HG02840 (cell line): ENCODE data around the gene SYT2.
"Not testable (repeated sequence)": the region's sequence is repeated elsewhere in the genome, so short reads cannot be mapped to it uniquely, and the experiment has no call there.

Source experiments
- ATAC-seq: cut with Tn5 transposase; IDR thresholded peaks from one replicate; pipeline ENCODE4 v1.9.1; 2021; ENCODE audit warnings: mild to moderate bottlenecking, moderate library complexity, moderate number of reproducible peaks; ENCODE audit not compliant: unreplicated experiment, low FRiP score

The SYT2 gene

GRCh38 chr1:202600432-202601041, 109.7 kb downstream of the SYT2 start:
- ATAC-seq: no peak

GRCh38 chr1:202599669-202600431, 110.4 kb downstream of the SYT2 start:
- ATAC-seq: no peak

GRCh38 chr1:202597090-202597761, 113.0 kb downstream of the SYT2 start:
- no peak for ATAC-seq

GRCh38 chr1:202596638-202597037, 113.6 kb downstream of the SYT2 start:
- no peak for ATAC-seq

GRCh38 chr1:202593845-202594244, 116.4 kb downstream of the SYT2 start:
- no peak for ATAC-seq

- no peak for ATAC-seq
These were observed 118.1 kb downstream of the SYT2 start for GRCh38 chr1:202592146-202592545.

GRCh38 chr1:202591515-202591914, 118.7 kb downstream of the SYT2 start:
- no peak for ATAC-seq

- ATAC-seq: no peak
These were observed 119.3 kb downstream of the SYT2 start for GRCh38 chr1:202590975-202591411.

- no peak for ATAC-seq
These were observed 120.1 kb downstream of the SYT2 start for GRCh38 chr1:202590126-202590525.

GRCh38 chr1:202589190-202589930, 120.9 kb downstream of the SYT2 start:
- ATAC-seq: no peak

- no peak for ATAC-seq
These were observed 121.6 kb downstream of the SYT2 start for GRCh38 chr1:202588503-202589189.

GRCh38 chr1:202587859-202588485, 122.3 kb downstream of the SYT2 start:
- no peak for ATAC-seq

GRCh38 chr1:202586871-202587270, 123.4 kb downstream of the SYT2 start:
- ATAC-seq: no peak

GRCh38 chr1:202586018-202586821, 124.0 kb downstream of the SYT2 start:
- ATAC-seq: no peak

- ATAC-seq: no peak
These were observed 124.7 kb downstream of the SYT2 start for GRCh38 chr1:202585590-202585933.

- ATAC-seq: no peak
These were observed 125.3 kb downstream of the SYT2 start for GRCh38 chr1:202584707-202585589.

GRCh38 chr1:202582350-202582749, 127.9 kb downstream of the SYT2 start:
- ATAC-seq: not testable (repeated sequence)

- no peak for ATAC-seq
These were observed 129.6 kb downstream of the SYT2 start for GRCh38 chr1:202580619-202581018.
